Effector memory CD8-positive, alpha-beta T cell (primary cell): ENCODE measurements around the gene SLCO3A1.

Experiments
- ATAC-seq: fragments of 150-1000 bp; cut with Tn5 transposase; replicated peaks from 2 replicates; pipeline ENCODE4 v1.10.0; 2021; ENCODE audit warnings: mild to moderate bottlenecking, moderate library complexity
- DNase-seq, 3 experiments: peaks; one replicate each; pipeline ENCODE4 v3.0.0; 2021
- H3K27ac Mint-ChIP-seq, 2 donors: one replicate each; pipeline ENCODE4 v1.8.0; 2022; ENCODE audit warnings: mild to moderate bottlenecking in 2 of 2, mixed read lengths in 2 of 2, moderate library complexity in 2 of 2
- H3K27me3 Mint-ChIP-seq, 2 donors: one replicate each; pipeline ENCODE4 v1.8.0; 2022; ENCODE audit warnings: mixed read lengths in 2 of 2
- H3K36me3 Mint-ChIP-seq: one replicate; pipeline ENCODE4 v1.8.0; 2022; ENCODE audit warnings: mild to moderate bottlenecking, moderate library complexity, mixed read lengths; ENCODE audit not compliant: insufficient read depth
- H3K4me1 Mint-ChIP-seq, 2 donors: one replicate each; pipeline ENCODE4 v1.8.0; 2022; ENCODE audit warnings: low read depth in 2 of 2, mixed read lengths in 2 of 2
- H3K4me3 Mint-ChIP-seq, 2 donors: one replicate each; pipeline ENCODE4 v1.8.0; 2022; ENCODE audit warnings: mild to moderate bottlenecking in 2 of 2, mixed read lengths in 2 of 2, moderate library complexity in 2 of 2
- H3K9me3 Mint-ChIP-seq, 2 donors: one replicate each; pipeline ENCODE4 v1.8.0; 2022; ENCODE audit warnings: mixed read lengths in 2 of 2

SLCO3A1 gene

DNA sequence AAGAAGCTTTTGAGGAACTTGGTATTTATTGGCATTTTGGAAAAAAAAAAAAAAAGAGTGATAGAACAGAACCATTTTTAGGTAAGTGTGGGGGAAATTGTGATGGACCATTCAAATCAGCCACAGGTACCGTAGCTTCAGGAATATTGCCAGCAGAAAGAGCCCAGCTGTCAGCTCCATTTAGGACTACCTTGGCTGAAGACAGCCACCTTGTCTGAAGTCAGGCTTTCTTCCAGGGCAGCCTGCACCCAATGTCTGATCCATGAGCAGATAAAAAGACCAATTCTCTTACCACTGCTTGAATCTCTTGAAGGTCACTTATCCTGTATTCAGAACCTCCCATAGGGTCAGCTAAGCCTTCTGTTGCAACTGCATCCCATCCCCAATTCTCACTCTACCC is 37.6 kb downstream of the SLCO3A1 start:
- no peak for DNase-seq
- Mint-ChIP-seq H3K27ac (no peak overlapping the region), H3K36me3 (peaks cover 3% of the 10 kb centered on the region), H3K4me1 (peaks cover 45 to 70% of the 10 kb centered on the region in 2 donors), H3K9me3 (no peaks in the 10 kb centered on the region), H3K4me3 (no peak overlapping the region), H3K27me3 (no peaks in the 10 kb centered on the region)
- no peak for ATAC-seq

DNA sequence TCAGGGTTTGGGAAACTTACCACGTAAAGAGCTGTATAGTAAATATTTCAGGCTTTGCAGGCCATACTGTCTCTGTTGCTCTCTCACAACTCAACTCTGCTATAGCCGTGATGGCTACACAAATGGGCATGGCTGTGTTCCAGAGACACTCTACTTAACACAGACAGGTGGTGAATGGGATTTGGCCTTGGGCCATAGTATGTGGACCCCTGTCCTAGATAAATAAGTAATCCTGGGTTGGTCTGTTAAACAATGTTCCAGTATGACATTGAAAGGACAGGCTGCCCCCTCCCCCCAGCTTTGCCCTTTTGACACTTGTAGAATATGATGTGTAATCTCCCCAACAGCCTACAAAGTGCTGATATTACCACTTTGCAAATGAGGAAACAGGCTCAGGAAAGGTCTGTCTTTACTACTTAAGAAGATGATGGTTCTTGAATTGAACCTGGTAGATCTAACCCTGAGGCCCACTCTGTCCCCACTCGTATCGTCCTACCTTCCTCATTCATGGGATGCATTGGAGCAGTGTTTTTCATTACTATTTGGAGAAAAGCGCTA is 38.4 kb downstream of the SLCO3A1 start:
- DNase-seq: no peak
- no peaks in the 10 kb centered on the region for H3K36me3 Mint-ChIP-seq
- no peak overlapping the region for H3K27ac Mint-ChIP-seq
- H3K4me3 Mint-ChIP-seq: no peak overlapping the region
- peaks cover 44 to 70% of the 10 kb centered on the region in 2 donors for H3K4me1 Mint-ChIP-seq
- ATAC-seq: no peak
- H3K27me3 Mint-ChIP-seq: no peaks in the 10 kb centered on the region
- H3K9me3 Mint-ChIP-seq: no peaks in the 10 kb centered on the region

DNA sequence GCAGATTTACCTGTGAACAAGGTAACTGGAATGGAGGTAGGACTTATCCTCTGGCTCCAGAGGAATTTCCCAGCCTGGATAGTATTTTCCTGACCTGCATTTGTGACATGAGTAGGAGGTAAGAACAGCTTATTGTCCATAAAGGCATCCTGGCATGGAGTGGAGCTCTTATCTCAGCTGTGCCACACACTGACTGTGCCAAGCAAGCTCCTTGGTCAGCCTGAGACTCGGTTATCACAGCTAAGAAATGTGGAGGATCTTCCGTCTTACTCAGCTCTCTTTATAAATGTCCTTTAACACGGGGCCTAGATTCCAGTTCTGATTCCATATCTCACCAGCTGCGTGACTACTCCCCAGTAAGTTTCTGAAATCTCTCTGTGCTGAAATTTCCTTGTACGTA is 38.9 kb downstream of the SLCO3A1 start:
- H3K4me3 Mint-ChIP-seq: no peak overlapping the region
- DNase-seq: no peak

DNA sequence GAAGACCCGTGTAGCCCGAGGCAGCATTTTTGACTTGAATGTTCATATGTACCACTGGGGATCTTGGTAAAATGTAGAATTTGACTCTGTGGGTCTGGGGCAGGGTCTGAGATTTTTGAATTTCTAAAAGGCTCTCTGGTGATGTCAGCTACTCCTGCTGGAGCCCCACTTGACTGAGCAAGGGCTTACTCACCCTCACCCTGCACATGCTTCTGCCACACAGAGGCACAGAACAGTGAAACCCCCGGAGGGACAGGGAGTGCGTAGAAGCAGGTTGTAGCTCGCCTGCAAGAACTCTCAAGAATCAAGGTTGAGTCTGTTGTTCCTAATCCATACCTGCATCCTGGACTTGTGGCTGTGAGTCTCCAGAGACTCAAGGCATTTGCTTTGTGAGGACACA is 41.1 kb downstream of the SLCO3A1 start:
- ATAC-seq (no peak), DNase-seq (no peak)
- Mint-ChIP-seq H3K4me3 (no peak overlapping the region), H3K36me3 (no peaks in the 10 kb centered on the region), H3K27me3 (no peaks in the 10 kb centered on the region), H3K27ac (peak overlapping the region in 1 of 2 donors; percentile 3), H3K4me1 (peaks cover 34 to 67% of the 10 kb centered on the region in 2 donors), H3K9me3 (no peaks in the 10 kb centered on the region)

More for the DNA sequence above, 38.9 kb downstream of the SLCO3A1 start:
- Mint-ChIP-seq H3K9me3 (no peaks in the 10 kb centered on the region), H3K27me3 (no peaks in the 10 kb centered on the region), H3K36me3 (no peaks in the 10 kb centered on the region), H3K4me1 (peaks cover 41 to 66% of the 10 kb centered on the region in 2 donors), H3K27ac (peak overlapping the region in 1 of 2 donors; percentile 5)
- ATAC-seq: no peak

DNA sequence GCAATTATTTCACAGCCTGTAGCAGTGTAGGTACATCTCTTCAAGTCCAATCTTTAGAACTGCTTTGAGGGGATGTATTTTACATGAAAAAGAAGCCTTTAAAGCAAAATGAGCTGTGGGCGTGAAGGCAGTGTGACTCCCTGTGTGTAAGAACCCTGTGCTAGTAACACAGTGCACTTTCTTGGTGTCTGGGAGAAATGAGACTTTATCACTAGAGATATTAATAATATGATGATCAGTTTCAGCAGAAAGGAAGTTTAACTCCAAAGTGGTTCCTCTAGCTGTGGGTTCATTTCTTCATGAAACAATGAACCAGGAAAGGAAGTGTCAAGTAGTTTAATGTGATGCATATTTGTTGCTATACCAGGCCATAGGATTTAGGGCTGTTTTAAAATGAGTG is 41.5 kb downstream of the SLCO3A1 start:
- Mint-ChIP-seq H3K36me3 (no peaks in the 10 kb centered on the region), H3K27ac (peak overlapping the region in 1 of 2 donors; percentile 3), H3K9me3 (no peaks in the 10 kb centered on the region), H3K4me1 (peaks cover 34 to 68% of the 10 kb centered on the region in 2 donors), H3K27me3 (no peaks in the 10 kb centered on the region), H3K4me3 (no peak overlapping the region)
- ATAC-seq: no peak
- DNase-seq: no peak

DNA sequence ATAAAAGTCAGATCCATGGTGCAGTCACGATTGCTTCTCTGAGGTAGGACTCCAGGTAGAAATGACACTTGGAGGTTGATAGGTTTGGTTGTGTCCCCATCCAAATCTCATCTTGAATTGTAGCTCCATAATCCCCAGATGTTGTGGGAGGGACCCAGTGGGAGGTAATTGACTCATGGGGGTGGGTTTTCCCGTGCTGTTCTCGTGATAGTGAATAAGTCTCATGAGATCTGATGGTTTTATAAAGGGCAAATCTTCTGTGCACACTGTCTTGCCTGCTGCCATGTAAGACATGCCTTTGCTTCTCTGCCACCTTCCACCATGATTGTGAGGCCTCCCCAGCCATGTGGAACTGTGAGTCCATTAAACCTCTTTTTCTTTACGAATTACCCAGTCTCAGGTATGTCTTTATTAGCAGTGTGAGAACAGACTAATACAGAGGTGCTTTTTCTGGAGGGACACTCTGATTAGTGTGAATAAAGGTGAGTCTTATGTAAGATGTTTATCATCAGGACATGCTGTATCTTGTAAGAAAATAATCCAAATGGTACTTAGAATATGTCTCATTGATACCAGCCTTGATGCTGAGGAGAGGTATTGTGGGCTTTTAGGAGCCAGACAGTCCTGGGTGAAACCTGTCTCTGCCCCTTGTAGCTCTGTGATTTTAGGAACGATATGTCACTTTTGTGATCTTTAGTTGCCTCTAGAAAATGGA is 43.0 kb downstream of the SLCO3A1 start:
- H3K4me3 Mint-ChIP-seq: no peak overlapping the region
- no peak for DNase-seq
- H3K27me3 Mint-ChIP-seq: no peaks in the 10 kb centered on the region
- peaks cover 0 to under 1% of the 10 kb centered on the region in 2 donors for H3K9me3 Mint-ChIP-seq
- H3K4me1 Mint-ChIP-seq: peaks cover 28 to 54% of the 10 kb centered on the region in 2 donors
- no peak for ATAC-seq
- H3K36me3 Mint-ChIP-seq: peaks cover 1% of the 10 kb centered on the region
- H3K27ac Mint-ChIP-seq: peak overlapping the region in 1 of 2 donors; percentile 54

DNA sequence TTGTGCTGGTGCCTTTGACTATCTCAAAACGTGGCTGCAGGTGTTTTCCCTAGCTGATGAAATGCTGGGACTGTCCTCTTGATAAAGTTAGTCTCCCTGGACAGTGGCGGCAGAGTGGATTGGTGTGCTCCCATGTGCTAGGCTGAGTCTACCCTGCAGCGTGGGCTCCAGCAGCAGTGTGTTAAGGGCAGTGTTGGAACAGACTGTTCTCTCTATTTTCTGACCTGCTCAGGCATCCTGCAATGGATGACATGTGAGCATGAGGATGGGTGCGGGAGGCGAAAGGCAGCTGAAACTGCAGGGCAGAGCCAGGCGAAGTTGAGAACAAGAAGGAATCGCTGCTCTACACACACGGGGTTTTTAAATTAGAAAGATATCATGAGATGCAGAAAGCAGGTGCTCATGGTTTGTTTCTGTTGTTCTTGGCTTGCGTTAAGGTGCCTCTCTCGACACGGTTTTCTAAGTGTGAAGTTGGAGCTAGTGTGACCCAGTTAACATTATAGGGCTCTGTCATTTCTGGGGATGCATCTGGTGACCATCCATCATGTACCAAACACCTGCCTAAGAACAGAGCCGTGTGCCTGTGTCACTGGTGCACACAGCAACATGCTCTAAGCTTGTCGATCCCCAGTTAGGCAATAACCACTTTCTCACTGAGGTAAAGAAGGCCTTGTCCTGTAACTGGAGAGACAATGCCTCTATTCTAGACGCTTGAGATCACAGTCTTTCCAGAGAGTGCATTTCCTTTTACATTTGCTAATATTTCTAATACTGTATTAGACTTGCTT is 44.3 kb downstream of the SLCO3A1 start:
- Mint-ChIP-seq H3K9me3 (peaks cover 0 to 4% of the 10 kb centered on the region in 2 donors), H3K27me3 (no peaks in the 10 kb centered on the region), H3K4me3 (no peak overlapping the region), H3K27ac (peak overlapping the region in 1 of 2 donors; percentile 3), H3K36me3 (peaks cover 2% of the 10 kb centered on the region), H3K4me1 (peaks cover 31 to 54% of the 10 kb centered on the region in 2 donors)
- DNase-seq (no peak), ATAC-seq (no peak)

DNA sequence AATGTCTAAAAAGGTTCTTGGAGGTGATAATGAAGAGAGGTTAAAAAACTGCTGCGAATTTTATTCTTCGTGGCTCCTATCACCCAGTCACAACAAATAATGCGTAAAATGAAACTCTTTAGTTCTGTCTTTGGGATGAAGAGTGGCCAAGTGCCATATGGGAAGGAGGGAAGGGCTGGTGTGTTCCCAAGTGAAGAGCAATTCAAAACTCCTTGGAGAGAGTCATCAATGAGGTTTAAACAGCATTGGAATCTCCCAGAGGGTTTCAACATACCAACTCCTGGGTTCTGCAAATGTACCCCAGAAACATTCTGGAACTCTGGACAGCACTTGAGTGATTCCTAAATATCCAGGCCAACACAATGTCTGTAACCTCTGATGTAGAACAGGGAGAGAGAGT is 45.3 kb downstream of the SLCO3A1 start:
- DNase-seq: no peak
- peaks cover 37 to 59% of the 10 kb centered on the region in 2 donors for H3K4me1 Mint-ChIP-seq
- peaks cover 0 to 4% of the 10 kb centered on the region in 2 donors for H3K9me3 Mint-ChIP-seq
- peaks cover 2% of the 10 kb centered on the region for H3K36me3 Mint-ChIP-seq
- H3K27me3 Mint-ChIP-seq: no peaks in the 10 kb centered on the region
- H3K27ac Mint-ChIP-seq: no peak overlapping the region
- no peak overlapping the region for H3K4me3 Mint-ChIP-seq
- ATAC-seq: no peak

DNA sequence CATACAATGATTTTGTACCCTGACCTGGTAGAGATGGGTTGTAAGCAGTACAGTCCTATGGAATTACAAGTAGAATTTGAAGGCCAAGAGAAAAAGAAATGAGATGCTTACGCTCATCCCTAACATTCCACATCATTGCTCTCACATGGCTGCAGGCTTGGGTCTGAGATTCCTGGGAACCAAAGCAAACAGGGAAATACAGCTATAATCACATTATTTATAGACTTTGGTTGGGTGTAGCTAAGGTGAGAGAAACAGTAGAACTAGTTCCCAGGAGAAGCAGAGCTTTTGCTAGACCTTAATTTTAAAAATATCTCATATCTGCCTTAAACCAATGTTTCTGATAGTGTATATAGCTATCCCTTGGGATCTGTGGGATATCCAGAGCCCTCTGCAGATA is 51.4 kb downstream of the SLCO3A1 start:
- Mint-ChIP-seq H3K4me3 (no peak overlapping the region), H3K36me3 (peaks cover 2% of the 10 kb centered on the region), H3K27me3 (no peaks in the 10 kb centered on the region), H3K4me1 (peaks cover 31 to 37% of the 10 kb centered on the region in 2 donors), H3K9me3 (peaks cover 0 to 4% of the 10 kb centered on the region in 2 donors), H3K27ac (no peak overlapping the region)
- ATAC-seq: no peak
- DNase-seq: no peak

DNA sequence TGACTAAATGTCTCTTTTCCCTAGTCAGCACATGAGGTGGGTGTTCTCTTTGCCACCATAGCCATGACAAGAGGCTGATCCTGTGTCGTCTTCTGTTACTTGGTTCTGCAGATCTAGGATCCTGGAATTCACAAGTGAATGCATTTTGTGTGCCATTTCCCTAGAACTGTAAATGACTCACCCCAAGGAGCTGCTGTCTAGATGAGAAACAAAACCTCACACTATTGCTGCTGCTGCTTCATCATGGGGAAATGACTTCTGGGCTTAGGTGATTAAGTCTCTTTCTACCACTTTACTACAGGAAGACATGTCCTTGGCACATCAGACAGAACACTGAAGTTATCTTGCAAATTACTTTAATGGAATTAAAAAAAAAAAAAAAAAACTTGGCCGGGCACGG is 54.9 kb downstream of the SLCO3A1 start:
- H3K27ac Mint-ChIP-seq: peak overlapping the region in 1 of 2 donors; percentile 22
- H3K4me1 Mint-ChIP-seq: peaks cover 45 to 55% of the 10 kb centered on the region in 2 donors
- H3K4me3 Mint-ChIP-seq: no peak overlapping the region
- no peak for ATAC-seq
- H3K9me3 Mint-ChIP-seq: no peaks in the 10 kb centered on the region
- no peaks in the 10 kb centered on the region for H3K36me3 Mint-ChIP-seq
- H3K27me3 Mint-ChIP-seq: no peaks in the 10 kb centered on the region
- no peak for DNase-seq

DNA sequence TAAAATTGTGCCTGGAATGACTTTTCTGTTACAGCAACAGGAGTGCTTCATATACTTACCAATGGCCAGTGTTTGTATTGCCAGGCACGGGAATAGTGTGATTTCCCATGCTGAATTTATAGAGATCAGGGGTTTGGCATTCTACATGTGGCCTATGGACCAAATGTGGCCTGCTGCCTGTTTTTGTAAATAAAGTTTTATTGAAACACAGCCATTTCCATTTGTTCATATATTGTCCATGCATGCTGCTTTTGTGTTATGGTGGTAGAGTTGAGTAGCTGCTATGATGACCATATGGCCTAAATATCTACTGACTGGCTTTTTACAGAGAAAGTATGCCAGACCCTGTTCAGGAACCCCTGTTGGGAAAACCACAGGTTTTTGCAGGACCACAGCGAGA is 55.6 kb downstream of the SLCO3A1 start:
- no peak for ATAC-seq
- Mint-ChIP-seq H3K4me3 (no peak overlapping the region), H3K4me1 (peaks cover 42 to 55% of the 10 kb centered on the region in 2 donors), H3K9me3 (no peaks in the 10 kb centered on the region), H3K27me3 (no peaks in the 10 kb centered on the region), H3K27ac (peak overlapping the region in 1 of 2 donors; percentile 44), H3K36me3 (peaks cover 3% of the 10 kb centered on the region)
- DNase-seq: no peak

DNA sequence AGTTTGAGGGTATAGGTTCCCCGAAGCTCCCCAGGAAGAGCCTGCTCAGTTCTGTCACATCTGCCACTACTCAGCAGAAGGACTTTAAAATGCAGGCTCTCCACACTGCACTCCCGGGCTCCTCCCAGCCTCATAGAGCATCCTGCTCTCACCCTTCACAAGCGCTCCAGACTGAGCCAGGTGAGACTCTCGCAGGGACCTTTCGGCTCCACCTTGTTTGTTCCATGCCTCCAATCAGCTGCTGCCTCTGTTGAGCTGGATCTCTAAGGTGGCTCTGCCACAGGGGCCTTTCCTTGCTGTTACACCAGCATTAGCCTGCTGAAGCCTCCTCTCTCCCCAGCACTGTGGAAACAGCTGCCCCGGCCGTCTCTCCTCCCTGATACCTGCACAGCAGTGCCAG is 56.1 kb downstream of the SLCO3A1 start:
- no peaks in the 10 kb centered on the region for H3K27me3 Mint-ChIP-seq
- DNase-seq (no peak), ATAC-seq (no peak)
- H3K9me3 Mint-ChIP-seq: no peaks in the 10 kb centered on the region
- H3K27ac Mint-ChIP-seq: peak overlapping the region in 1 of 2 donors; percentile 44
- peaks cover 41 to 51% of the 10 kb centered on the region in 2 donors for H3K4me1 Mint-ChIP-seq
- H3K4me3 Mint-ChIP-seq: no peak overlapping the region
- H3K36me3 Mint-ChIP-seq: peaks cover 3% of the 10 kb centered on the region

DNA sequence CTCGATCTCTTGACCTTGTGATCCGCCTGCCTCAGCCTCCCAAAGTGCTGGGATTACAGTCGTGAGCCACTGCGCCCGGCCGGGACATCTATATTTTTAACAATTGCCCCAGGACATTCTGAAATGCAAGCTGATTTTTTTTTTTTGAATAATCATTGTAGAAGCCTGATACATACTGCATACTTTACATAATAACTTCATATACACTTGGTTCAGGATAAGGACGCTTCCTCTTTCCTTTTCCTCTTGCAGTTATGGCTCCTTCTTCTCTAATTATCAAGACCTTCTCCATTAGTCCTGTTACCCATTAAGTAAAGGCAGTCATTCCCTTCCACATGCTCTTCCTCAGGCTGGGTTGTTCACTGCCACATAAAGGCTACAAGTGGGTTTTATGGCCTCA is 58.3 kb downstream of the SLCO3A1 start:
- no peak for ATAC-seq
- no peaks in the 10 kb centered on the region for H3K27me3 Mint-ChIP-seq
- H3K27ac Mint-ChIP-seq: peak overlapping the region in 1 of 2 donors; percentile 77
- no peaks in the 10 kb centered on the region for H3K9me3 Mint-ChIP-seq
- DNase-seq: no peak
- no peak overlapping the region for H3K4me3 Mint-ChIP-seq
- peaks cover 9% of the 10 kb centered on the region for H3K36me3 Mint-ChIP-seq
- peaks cover 37 to 43% of the 10 kb centered on the region in 2 donors for H3K4me1 Mint-ChIP-seq
